NCI-H226 (cell line): ENCODE data around the gene NLGN1.
"Not testable (repeated sequence)": the region's sequence is repeated elsewhere in the genome, so short reads cannot be mapped to it uniquely, and the experiment has no call there.

ENCODE experiments used
- DNase-seq: peaks from one replicate; pipeline ENCODE4 v3.0.0-alpha.2; 2015

Gene NLGN1

DNA sequence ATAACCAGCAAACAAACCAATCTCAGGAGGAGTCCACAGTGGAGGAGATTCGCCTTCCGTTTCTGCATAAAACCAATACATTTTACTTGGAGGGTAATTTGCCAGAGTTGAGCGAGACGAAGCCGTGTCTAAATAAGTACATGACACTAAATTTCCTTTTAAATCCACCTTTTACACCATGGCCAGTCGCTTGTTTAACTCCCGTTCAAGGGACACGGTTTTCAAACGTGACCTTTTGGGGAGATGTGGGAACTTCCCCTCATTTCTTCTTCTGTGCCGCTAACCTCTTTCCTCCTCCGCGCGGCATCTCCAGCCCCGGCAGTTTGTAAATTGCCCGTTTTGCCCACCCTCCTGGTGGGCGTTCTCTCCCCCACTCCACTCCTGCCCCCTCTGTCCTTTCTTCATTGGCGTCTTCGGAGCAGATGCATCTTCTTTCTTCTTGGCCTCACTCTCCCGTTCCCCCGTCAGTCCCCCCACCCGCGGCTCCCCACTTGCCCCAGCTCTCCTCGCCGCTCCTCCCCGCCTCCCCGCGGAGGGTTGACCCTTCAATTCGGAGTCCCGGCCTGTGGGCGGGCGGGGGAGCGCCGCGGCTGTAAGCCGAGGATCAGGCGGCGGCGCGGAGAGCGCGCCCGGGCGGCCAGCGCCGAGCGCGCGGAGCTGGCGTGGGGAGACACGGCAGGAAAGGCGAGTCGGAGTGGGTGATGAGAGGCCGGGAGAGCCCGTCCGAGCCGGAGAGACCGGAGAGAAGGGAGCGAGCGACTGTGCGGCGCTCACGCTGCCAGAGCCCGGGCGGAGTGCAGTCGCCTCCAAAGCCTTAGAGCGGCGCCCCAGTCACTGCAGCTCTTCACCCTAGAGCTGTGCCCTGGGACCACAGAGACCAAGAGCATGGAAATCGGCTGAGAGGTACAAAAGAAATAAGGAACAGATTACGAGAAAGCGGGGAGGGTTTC lies at the start of gene NLGN1:
Gene NLGN1 (plus strand): TSS at position 584 of the 950 bp plus-strand sequence.
- DNase-seq: peak; percentile 23

DNA sequence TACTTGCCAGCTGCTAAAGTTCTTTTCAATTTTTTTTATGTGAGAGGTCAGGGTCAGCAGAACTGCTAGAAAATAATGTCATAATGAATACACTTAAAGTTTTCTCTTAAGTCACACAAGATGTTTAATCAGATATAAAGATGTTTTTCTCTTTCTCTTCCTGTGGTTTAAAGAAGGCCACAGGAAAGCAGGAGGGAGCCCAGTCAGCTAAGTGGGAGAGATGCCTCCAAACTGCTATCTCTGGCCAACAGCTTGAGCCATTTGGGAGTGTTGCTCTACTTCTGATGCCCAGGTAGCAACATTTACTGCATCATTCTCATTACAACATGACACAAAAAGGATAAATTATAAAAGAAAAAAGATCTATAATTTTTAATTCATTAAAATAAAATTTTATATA lies 45.7 kb upstream of the NLGN1 start:
- DNase-seq: no peak

DNA sequence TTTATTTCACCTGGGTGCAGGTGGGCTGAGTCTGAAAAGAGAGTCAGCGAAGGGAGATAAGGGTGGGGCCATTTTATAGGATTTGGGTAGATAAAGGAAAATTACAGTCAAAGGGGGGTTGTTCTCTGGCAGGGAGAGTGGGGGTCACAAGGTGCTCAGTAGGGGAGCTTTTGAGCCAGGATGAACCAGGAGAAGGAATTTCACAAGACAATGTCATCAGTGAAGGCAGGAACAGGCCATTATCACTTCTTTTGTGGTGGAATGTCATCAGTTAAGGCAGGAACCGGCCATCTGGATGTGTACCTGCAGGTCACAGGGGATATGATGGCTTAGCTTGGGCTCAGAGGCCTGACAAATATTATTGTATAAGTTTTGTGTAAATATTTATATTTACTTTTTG lies 44.4 kb upstream of the NLGN1 start:
- DNase-seq: not testable (repeated sequence)

DNA sequence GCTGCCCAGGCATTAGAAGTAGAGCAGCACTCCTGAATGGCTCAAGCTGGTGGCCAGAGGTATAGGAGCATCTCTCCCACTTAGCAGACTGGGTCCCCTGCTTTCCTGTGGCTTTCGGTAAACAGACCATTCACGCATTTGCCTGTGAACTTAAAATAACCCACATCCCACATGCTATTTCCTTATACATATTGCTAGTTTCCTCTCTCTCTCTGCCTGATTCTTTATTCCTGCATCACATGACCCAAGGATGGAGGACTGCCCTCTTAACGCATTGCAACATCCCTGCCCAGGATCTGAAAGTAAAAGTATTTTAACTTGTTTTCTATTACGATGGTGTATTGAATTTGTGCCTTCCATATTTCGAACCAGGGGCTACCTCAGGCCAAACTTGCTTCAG lies 43.4 kb upstream of the NLGN1 start:
- DNase-seq: no peak

DNA sequence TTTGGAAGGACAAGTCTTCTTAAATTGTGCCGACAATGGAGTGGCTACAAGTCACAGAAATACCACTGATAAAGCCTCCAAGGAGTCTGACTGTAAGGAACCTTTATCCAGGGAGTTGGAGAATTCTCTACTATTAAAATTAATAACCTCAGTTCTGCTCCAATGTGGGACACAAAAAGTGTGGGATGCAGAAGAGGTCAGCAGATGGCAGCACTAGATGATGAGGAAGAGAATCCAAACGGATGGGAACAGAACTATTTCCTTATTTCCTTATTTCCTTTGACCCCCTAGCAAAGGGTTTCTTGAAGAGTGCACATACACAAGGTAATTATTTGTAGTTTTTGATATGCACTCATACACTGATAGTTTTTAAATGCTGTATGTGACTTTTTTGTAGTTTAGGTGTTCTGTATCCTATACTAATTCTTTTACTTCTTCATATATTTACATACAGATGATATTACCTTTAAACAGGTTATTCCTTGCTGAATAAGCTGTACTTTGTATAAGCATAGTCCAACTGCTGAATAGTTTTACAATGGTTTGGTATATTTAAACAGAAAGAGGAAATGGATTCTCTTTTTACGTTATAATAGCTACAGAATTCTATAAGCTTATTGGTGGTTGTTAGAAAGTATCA lies 25.6 kb upstream of the NLGN1 start:
- peak; percentile 33 for DNase-seq

DNA sequence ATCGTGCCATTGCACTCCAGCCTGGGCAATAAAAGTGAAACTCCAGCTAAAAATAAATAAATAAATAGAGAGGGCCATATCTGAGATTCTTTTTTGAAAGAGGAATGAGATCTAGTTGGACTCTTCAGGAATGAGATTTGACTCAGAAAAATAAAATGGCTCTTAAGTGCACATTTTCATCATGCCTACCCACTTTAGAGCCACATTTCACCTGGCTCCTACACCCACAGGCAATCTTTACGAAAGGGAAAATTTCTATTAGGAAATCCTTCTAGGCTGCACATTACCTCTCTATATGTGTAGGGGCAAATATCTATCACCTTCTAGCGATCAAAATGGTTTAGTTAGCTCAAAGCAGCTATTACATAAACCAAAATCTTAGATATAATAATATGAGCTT lies 16.9 kb upstream of the NLGN1 start:
- DNase-seq: no peak

DNA sequence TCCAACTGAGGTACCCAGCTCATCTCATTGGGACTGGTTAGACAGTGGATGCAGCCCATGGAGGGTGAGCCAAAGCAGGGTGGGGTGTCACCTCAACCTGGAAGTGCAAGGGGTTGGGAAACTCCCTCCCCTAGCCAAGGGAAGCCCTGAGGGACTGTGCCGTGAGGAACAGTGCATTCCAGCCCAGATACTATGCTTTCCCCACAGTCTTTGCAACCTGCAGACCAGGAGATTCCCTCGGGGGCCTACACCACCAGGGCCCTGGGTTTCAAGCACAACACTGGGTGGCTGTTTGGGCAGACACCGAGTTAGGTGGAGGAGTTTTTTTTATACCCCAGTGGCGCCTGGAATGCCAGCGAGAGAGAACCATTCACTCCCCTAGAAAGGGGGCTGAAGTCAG lies 15.6 kb upstream of the NLGN1 start:
- DNase-seq: not testable (repeated sequence)

DNA sequence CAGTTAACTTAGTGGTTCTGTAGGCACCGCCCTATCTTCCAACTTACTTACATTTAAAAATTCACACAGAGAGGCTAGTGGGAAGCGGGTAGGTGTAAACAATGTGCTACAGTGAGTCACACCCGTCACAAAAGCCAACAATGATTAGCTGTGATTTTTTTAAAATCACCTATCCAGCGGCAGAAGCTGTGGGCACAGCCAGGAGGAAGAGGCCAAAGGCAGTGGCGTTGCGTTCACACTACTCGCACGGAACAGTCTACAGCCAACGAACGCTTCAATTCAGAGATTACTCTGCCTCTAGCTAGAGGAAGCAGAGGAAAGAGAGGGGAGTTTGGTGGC lies 2.5 kb upstream of the NLGN1 start:
- peak; percentile 59 for DNase-seq

DNA sequence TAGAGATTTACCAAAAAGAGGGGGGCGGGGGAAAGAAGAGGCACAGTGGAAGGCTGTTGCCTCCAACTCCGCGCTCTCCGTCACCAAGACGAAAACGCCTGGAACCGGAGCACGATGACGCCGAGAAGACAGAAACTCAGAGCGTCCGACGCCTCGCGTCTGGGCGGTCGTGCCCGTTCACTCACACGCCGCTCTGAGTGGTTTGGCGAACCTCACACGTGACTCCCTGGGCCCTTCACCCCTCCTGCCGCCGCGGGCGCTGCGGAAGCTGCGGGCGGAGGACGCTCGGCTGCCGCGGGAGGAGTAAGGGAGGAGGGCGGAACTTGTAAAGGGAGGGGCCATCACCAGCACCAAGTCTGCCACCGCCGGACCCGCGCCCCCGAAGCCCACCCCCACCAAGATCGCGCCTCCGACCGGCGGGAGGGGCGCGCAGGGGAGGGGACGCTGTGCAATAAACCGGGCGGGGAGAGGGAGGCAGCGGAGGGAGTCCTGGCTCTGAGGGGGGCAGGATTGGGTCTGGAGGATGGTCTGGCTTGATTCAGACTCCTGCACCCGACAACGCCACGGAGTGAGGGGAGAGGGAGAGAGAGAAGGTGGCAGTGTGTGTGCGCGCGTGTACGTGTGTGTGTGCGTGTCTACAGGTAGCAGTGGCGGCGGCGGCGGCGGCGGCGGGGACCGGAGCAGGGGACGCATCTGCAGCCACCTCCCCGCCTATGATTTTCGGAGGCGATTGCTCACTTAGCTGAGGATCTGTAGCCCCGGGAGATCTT lies 1.9 kb upstream of the NLGN1 start:
- DNase-seq: peak; percentile 92

DNA sequence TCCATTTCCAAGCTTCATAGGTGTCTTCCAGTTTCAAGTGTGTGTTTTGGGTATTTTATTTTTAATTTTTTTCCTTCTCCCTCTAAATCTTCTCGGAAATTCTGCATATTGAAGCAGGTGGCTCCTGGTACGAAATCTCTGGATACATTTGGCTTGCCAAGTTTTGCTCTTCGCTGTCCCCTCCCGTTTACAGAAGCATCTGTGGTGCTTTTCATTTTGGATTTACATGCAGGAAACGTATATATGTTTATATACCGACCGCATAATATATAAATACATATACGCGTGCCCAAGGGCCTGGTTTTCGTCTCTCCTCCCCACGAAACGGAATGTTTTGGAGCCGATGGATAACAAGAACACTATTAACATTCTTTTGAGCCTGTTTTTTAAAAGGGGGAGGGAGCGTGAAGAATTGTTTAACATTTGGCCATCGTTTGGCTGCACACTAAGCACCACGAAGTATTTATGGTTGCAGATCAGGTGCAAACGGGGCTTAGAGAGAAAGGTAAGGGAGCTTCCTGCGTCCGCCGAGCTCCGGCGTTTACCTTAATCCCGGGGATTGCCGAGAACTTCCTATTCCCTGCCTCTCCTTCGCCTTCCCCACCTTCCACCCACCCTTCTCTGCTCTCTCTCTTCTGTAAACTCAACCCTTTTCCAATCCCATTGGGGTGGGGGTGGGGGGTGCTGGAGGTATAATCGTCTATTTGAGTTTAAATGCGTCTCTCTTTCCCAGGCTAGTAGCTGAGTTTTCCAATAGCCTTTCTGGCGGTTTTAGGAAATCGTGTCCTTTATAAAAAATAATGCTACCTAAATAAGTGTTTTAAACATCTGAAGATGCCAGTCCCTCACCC lies 1.1 kb upstream of the NLGN1 start:
- DNase-seq: no peak

DNA sequence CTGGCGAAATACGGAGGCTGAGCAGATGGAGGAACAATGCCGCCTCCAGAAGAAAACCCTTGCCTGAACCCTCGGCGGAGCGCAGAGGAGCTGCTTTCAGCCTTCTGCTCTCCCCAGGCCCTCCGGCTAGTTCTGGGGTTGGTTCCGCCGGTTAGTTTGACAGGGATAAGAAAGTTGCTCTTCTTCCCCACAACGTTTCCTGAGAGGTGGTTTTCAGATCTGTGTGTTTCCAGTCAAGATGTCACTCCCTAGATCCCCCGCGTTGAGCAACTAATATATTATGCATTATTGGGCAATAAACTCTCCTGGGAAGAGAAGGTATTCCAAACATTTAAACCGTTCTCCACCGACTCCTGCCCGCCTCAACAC lies 551 bp downstream of the NLGN1 start:
- DNase-seq: peak; percentile 63

DNA sequence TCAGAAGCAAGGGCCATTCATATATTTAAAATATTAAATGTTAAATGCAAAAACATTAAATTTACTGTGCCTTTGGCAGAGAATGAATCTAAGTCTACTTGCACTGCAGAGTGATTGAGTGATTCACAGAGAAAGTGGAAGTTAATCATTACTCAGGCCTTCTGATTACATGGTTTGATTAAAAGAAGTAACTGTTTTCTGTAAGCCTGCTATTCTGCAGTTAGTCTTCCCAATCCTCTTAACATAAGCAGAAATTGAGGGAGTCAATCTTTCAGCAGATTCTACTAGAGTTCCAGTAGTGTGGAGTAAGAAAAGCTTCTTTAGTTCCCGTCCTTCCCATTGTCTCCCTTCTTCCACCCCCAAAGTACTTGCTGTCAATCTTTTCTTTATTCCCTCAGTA lies 1.5 kb downstream of the NLGN1 start:
- no peak for DNase-seq

DNA sequence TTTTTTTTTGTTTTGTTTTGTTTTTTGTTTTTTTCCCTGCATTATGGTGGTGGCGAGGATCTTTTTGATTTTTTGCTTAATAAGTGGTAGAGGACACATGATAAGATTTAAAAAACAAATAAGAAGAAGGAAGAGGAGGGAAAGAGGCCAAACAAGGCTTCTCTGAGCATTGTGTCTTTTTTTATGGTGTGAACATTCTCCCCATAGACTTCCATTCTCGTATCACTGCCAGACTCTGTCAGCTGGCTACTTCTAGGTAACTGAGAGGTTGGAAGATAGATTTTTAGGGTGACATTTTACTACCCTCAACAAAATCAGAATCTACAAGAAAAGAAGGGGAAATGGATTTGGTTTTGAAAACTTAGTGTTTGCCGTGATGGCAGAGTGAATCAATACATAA lies 3.8 kb downstream of the NLGN1 start:
- DNase-seq: no peak

DNA sequence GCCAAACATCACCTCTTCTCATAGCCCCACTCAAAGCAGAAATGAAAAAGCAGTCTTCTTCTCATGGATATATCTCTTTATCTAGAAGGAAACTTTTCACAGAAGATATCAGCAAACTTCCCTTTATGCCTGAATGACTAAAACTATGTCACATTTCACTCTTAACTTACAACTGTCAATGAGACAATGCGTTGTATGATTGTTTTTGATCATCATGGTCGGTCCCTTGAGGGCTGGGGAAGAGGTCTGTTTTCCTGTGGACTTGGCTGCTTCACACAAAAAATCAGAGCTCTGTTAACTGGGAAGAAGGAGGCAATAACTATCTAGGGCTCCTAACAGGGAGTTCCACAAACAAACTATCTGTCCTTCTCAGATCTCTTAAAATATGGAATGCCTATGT lies 5.1 kb downstream of the NLGN1 start:
- no peak for DNase-seq

DNA sequence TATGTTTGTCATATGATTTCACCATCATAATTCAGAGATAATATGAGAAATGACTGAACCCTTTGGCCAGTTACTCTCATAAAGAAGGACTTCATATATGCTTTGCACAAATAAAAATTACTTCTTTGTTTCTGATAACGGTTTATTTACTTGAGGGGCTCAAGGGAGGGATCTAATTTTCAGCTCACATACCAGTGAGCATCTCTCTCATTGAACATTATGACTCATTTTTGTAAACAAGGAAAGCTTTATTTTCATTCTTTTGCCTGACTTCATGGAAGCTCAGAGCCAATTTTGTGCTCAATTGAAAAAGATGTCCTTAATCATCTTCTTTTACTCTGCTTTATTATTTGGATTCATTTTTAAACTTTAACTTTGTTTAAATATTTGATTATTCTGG lies 5.8 kb downstream of the NLGN1 start:
- DNase-seq: no peak

DNA sequence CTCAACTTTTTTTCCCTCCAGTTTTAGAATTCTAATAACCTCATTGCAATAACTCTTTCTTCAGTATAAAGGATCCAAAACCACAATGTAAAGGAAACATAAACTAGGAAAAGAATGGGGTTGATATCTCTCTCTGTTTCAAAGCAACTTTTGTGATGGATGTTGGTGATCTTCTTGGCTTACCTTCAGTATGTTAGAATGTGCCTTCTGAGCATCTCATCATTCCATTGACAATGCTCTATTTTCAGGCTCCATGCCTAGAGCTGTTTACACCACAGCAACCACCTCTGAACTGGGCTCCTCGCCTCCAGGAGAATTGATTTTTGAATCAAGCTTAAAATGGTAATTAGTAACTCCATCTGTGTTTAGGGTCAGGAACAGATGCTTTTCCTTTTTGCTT lies 6.6 kb downstream of the NLGN1 start:
- DNase-seq: no peak

DNA sequence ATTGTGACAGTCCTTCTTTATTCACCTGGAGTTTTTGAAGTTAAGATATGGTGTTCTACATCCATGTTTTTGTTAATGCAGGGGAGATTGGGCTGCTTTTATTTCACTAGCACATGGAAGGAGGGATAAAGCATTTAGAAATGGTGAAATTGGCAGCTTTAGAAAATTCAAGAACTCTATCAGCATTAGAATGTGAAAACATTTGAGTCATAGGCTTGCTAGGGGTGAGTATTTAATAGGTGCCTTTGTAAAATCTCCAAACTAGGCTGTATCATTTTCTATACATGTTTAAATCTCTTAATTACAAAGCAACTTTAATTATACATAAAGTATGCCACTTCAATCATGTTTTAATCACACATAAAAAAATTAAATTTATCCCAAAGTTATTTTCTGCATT lies 12.9 kb downstream of the NLGN1 start:
- DNase-seq: no peak

DNA sequence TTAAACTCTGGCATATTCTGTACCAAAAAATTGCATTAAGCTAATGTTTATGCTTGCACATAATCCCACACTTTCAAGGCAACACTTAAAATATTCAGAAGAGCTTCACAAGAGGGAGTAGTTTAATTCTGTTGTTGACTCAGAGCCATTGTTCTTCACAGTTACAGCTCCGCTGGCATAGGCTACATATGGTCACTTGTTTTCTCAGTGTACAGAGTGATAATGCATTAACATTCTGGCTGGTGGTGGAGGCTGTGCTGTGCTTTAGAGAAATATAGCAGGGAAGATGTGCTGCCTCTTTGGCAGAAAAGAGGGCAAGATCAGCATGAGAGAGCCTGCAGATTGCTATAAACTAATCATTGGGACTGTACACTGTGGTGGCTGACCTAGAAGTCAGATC lies 13.3 kb downstream of the NLGN1 start:
- DNase-seq: no peak

DNA sequence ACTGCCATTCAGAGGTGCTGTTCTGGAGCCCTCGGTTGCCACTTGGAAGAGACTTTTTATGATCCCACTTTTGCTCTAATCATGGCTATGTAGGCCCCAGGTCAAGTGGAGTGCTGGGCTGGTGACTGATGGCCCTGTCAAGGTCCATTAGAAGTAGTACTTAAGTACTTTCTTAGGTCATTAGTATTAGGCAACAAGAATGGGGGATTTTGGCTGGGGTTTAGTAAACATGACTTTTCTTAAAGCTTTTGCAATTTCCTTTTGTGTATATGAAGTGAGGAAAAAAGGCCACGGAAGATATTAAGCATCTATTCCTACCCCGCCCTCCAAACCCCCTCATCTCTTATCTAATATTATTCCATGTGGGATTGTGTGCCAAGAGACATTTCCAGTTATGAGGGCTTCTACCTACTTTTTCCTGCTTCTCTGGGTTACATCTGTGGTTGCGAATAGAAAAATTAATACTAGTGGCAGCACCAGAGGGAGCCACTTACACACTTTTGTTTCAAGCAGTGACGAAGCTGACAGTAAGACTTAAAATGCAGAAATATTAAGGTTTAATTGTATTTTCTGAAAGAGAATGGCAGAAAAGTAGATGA lies 13.9 kb downstream of the NLGN1 start:
- DNase-seq: no peak

DNA sequence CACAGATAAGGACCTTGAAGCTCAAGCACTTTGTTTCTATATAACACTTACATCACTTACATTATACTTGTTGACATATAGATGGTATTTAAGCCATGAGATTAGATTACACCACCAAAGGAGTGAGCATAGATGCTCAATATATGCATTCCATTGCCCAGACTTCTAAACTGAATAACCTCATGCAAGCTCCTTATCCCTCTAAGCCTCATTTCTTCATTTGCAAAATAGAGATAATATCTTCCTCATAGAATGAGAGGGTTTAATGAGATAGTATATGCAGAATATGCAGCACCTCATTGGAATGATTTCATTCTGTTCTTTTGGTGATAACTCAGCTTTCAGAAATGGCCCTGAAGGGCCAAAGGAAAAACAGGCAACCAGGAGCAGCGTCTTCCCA lies 18.5 kb downstream of the NLGN1 start:
- DNase-seq: no peak

DNA sequence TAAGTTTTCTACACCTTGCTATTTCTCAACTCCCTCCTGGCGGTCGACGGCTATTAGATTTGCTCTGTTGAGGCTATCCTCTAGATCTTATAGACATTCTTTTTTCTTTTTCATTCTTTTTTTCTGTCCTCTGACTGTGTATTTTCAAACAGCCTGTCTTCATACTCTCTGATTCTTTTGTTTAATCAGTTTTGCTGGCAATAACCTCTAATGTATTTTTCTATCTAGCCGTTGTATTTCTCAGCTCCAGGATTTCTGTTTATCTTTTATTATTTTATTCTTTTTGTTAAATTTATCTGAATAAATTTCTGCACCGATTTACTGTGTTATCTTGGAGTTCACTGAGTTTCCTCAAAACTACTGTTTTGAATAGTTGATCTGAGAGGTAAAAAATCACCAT lies 31.5 kb downstream of the NLGN1 start:
- no peak for DNase-seq

DNA sequence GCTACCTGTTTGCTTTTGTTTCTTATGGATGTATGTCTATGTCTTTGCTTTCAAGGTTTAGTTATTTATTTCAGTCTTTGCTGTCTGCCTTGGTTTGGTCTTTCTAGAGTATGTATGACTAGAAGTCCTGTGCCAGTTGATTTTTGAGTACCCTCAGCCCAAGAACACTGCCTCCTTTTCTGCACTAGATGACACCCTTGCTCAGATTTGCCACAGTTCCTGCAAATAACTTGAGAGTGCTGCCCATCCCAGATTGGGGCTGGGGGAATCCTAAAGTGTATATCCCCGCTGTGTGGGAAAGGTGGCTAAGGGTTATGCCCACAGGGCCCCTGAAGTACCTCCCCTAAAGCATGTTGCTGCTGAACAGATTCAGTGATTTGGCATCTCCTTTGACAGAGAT lies 32.0 kb downstream of the NLGN1 start:
- DNase-seq: no peak

DNA sequence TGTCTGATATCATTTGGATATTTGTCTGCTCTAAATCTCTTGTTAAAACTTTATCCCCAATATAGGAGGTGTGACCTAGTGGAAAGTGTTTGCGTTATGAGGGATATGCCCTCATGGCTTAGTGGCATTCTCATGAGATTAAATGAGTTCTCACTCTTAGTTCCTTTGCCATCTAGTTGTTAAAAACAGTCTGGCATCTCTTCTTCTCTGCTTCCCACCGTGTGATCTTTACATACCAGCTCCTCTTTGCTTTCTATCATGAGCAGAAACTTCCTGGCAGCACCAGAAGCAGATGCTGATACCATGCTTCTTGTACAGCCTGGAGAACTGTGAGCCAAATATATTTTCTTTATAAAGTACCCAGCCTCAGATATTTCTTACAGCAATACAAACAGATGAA lies 33.0 kb downstream of the NLGN1 start:
- DNase-seq: no peak
